Measurements from ENCODE around the gene SMAD6.

Gene SMAD6

GRCh38 chr15:66673410-66674322 is 28.4 kb upstream of the SMAD6 start:
- DNase-seq (ENCODE audit: low read depth) = peak; percentile 41
- TF ChIP-seq, protein P1, sequence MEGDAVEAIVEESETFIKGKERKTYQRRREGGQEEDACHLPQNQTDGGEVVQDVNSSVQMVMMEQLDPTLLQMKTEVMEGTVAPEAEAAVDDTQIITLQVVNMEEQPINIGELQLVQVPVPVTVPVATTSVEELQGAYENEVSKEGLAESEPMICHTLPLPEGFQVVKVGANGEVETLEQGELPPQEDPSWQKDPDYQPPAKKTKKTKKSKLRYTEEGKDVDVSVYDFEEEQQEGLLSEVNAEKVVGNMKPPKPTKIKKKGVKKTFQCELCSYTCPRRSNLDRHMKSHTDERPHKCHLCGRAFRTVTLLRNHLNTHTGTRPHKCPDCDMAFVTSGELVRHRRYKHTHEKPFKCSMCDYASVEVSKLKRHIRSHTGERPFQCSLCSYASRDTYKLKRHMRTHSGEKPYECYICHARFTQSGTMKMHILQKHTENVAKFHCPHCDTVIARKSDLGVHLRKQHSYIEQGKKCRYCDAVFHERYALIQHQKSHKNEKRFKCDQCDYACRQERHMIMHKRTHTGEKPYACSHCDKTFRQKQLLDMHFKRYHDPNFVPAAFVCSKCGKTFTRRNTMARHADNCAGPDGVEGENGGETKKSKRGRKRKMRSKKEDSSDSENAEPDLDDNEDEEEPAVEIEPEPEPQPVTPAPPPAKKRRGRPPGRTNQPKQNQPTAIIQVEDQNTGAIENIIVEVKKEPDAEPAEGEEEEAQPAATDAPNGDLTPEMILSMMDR (IDR thresholded peaks at IDR 0.05; ENCODE audit: insufficient read depth, low read depth, low read length, missing control alignments) = no peak
- H3K4me3 ChIP-seq (ENCODE audit: low read length) = no peak overlapping the region

DNA sequence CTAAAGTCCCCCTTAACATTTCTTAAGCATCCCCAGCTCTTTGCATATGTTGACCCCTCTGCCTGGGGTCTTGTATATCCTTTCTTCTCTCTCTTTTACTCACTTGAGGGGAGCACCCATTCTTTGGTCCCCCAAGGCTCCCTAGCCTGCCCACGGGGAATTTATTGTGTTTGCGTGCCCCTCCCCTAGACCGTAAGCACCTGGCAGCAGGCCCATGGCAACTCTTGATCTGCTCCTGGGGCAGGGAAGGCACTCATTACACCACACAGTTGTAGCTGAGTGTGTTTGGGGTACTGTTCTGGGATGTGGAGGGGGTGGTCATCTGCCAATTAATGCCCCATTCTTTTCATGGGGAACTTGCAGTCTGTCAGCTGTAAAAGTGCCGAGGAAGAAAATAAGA is 27.3 kb upstream of the SMAD6 start:
- DNase-seq (ENCODE audit: low read depth) = no peak
- TF ChIP-seq, protein P1 (IDR thresholded peaks at IDR 0.05; ENCODE audit: insufficient read depth, low read depth, low read length, missing control alignments) = no peak
- no peak overlapping the region for H3K4me3 ChIP-seq (ENCODE audit: low read length)

GRCh38 chr15:66675446-66675845 is 26.6 kb upstream of the SMAD6 start:
- DNase-seq (ENCODE audit: low read depth) = no peak
- TF ChIP-seq, protein P1 (IDR thresholded peaks at IDR 0.05; ENCODE audit: insufficient read depth, low read depth, low read length, missing control alignments) = no peak
- H3K4me3 ChIP-seq (ENCODE audit: low read length) = no peak overlapping the region

- TF ChIP-seq, protein P1 (IDR thresholded peaks at IDR 0.05; ENCODE audit: insufficient read depth, low read depth, low read length, missing control alignments) = no peak
- H3K4me3 ChIP-seq (ENCODE audit: low read length) = no peak overlapping the region
- DNase-seq (ENCODE audit: low read depth) = no peak
These were observed 24.7 kb upstream of the SMAD6 start for GRCh38 chr15:66677336-66677735.

DNA sequence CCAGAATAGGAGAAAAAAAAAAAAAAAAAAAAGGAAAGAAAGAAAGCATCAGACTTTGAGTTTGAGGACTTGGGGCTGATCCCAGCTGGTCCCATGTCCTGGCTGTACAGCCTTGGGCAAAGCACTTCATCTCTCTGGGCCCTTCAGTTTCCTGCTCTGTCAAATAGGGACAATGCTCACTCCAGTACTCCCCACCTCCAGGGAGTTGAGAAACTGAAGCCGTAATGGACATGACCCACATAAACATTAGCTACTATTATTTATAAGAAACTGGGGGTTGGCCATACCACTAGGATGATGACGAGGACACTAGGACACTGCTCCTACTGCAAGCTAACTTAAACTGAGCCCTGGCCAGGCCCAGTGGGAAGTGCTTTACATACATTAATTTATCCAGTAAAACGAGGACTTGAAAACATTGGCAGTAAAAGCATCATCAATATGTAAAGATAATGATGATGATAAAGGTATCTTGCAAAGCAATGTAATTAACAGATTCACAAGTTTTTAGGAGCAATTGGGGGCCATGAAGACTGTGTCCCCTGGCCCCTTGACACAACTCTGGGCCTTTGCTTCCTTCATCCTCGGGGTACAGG is 22.9 kb upstream of the SMAD6 start:
- TF ChIP-seq, protein P1 (IDR thresholded peaks at IDR 0.05; ENCODE audit: insufficient read depth, low read depth, low read length, missing control alignments) = no peak
- H3K4me3 ChIP-seq (ENCODE audit: low read length) = no peak overlapping the region
- no peak for DNase-seq (ENCODE audit: low read depth)

DNA sequence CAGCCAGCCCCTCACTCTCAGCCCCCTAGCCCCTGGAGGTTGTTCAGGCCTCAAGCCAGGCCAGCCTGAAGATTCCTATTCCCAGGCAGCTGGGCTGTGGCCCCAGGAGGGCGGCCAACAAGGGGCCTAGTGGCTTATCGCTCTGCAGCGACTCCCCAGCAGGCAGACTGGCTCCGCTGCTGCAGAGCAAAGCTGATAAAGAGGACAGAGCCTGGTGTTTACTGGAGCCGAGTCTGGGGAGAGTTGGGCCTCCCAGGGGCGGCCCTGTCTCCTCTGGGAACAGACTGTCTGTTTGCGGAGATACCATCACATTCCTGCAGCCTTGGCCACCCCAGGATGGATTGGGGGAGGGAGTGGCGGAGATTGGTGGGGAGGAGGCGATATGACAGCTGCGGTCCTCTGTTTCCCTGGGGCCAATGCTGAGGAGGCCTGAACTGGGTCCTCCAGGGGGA is 22.4 kb upstream of the SMAD6 start:
- no peak for DNase-seq (ENCODE audit: low read depth)
- no peak overlapping the region for H3K4me3 ChIP-seq (ENCODE audit: low read length)
- TF ChIP-seq, protein P1 (IDR thresholded peaks at IDR 0.05; ENCODE audit: insufficient read depth, low read depth, low read length, missing control alignments) = no peak
